Muscle layer of duodenum (tissue), 2 donors: ENCODE data around the gene CDY1.
"Not testable (repeated sequence)": the region's sequence is repeated elsewhere in the genome, so short reads cannot be mapped to it uniquely, and the experiment has no call there.

Experiments
- H3K27ac ChIP-seq: one replicate; pipeline ENCODE4 v1.7.0; 2013; ENCODE audit warnings: mild to moderate bottlenecking, low read length
- H3K27me3 ChIP-seq: one replicate; pipeline ENCODE4 v1.7.0; 2013; ENCODE audit warnings: low read depth, mild to moderate bottlenecking, control low read depth, low read length
- H3K36me3 ChIP-seq, 2 donors: one replicate each; pipeline ENCODE4 v1.7.0; 2013; ENCODE audit warnings: low read length in 2 of 2, control low read depth in 1 of 2, mild to moderate bottlenecking in 1 of 2; ENCODE audit not compliant: insufficient read depth in 2 of 2, control insufficient read depth in 1 of 2
- H3K4me1 ChIP-seq, 2 donors: one replicate each; pipeline ENCODE4 v1.7.0; 2013; ENCODE audit warnings: low read length in 2 of 2, mild to moderate bottlenecking in 2 of 2, control low read depth in 1 of 2, moderate library complexity in 1 of 2; ENCODE audit not compliant: insufficient read depth in 2 of 2, control insufficient read depth in 1 of 2
- H3K4me3 ChIP-seq, 2 donors: one replicate each; pipeline ENCODE4 v1.7.0; 2013; ENCODE audit warnings: low read length in 2 of 2, low read depth in 1 of 2, mild to moderate bottlenecking in 1 of 2
- H3K9me3 ChIP-seq, 2 donors: one replicate each; pipeline ENCODE4 v1.7.0; 2013; ENCODE audit warnings: low read length in 2 of 2, control low read depth in 1 of 2, mild to moderate bottlenecking in 1 of 2; ENCODE audit not compliant: control insufficient read depth in 1 of 2
- donor health status: healthy.

Gene CDY1

DNA sequence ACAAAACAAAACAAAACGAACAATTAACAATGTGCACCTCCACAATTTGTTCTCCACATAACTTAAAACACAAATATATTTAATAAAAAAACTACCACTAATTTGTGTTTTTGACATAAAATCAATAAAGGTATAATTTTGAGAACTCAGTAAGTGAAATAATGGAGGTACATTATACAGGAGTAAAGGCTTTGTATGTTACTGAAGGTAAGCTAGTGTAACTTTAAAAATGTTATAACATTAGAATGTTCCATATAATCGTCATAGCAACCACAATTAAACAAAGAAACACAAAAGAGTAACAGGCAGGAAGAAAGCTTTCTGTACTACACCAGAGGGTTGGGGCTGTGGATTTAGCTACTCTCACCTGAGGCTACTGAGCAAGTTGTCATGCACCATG lies at the start of gene CDY1:
Gene CDY1 (plus strand): TSS at position 301 of the 400 bp plus-strand sequence. CDS start 326 bp downstream, outside the sequence.
- H3K36me3 ChIP-seq: not testable (repeated sequence)

DNA sequence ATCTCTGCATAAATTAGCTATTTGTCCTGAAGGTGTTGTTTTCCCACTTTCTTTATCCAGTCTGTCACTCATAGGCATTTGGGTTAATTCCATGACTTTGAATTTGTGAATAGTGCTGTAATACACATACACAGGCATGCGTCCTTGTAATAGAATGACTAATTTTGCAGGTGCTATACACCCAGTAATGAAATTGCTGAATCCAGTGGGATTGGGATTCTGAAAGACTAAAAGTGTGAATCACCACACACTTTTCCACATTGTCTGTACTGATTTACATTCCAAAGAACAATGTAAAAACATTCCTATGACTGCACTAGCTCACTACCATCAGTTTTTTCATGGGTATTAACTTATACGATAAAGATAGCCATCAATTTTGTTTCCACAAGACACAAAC lies 28.6 kb upstream of the CDY1 start:
- not testable (repeated sequence) for H3K27ac ChIP-seq, H3K36me3 ChIP-seq, H3K4me3 ChIP-seq, H3K27me3 ChIP-seq, H3K9me3 ChIP-seq, H3K4me1 ChIP-seq

More for the DNA sequence above, at the start of gene CDY1:
- not testable (repeated sequence) for H3K9me3 ChIP-seq, H3K27me3 ChIP-seq, H3K4me1 ChIP-seq, H3K27ac ChIP-seq, H3K4me3 ChIP-seq

DNA sequence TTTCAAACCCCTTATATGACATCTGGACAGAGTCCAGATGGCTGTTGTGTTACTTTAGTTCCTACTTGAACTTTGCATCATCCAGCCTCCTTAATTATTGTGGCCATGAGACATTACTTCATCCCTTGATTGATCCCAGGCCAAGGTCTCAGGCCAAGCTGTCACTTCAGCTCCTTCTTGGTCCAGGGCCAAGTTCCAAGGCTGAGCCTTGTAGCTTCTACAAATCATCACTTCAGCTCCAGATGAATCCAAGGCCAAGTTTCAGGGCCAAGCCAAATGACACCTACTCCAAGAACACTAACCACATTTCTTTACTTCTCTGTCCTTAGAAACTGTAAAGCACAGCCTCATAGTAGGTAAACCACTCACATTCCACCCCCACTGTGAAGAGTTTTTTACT lies 1.7 kb upstream of the CDY1 start:
- H3K36me3 ChIP-seq, H3K4me3 ChIP-seq, H3K4me1 ChIP-seq, H3K9me3 ChIP-seq, H3K27ac ChIP-seq, H3K27me3 ChIP-seq: not testable (repeated sequence)

- not testable (repeated sequence) for H3K4me1 ChIP-seq, H3K27ac ChIP-seq, H3K27me3 ChIP-seq, H3K4me3 ChIP-seq, H3K9me3 ChIP-seq, H3K36me3 ChIP-seq
Measured at GRCh38 chrY:25626524-25626923, 4.6 kb downstream of the CDY1 start.

DNA sequence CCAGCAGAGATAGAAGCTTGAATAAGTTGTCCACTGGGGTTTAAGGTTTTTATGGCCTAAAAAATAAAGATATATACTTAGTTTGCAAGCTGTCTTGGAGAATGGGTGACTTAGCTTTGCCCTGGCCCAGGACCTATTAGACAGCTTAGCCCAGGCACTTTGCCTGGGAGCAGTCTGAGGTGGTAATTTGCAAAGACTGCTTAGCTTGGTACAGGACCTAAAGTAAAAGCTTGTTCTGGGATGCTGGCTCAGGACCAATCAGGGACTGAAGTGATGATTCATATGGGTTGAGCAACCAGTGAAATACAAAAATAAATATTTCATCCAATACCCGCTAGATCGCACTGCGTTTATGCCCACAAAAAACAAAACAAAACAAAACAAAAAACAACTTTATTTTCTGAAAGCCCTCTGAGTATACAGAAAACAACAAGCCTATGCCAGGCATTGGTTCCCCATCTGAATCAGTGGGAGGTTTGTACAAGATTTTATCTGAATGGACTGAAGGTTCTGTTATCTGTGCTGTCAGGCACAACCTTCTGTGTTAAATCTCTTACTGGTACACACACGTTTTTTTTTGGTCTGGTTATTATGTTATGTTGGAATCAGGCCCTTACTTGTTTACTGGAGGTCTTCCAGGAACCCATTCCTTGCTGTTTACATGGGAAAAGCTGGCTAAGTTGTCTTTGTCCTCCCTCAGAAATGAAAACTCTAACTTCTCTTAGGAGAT lies 8.6 kb downstream of the CDY1 start:
- H3K9me3 ChIP-seq, H3K36me3 ChIP-seq, H3K27me3 ChIP-seq, H3K27ac ChIP-seq, H3K4me3 ChIP-seq, H3K4me1 ChIP-seq: not testable (repeated sequence)

DNA sequence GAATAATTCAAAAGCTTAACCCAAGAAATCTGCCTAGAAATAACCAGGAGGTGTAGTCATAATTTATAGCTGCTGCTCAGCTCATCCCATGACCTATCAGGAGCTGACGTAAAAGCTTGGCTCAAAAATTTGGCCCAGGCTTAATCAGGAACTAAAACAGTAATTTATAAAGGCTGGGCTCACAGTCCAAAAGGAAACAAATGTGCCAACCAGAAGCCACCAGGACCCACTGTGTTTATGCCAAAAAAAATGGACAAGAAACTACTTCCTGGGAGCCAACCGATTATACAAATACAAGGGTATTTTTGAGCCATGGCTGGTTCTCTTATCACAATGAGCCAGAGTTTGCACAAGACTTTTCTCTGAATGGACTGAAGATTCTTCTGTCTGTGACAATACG lies 17.9 kb downstream of the CDY1 start:
- H3K27me3 ChIP-seq, H3K36me3 ChIP-seq, H3K4me3 ChIP-seq, H3K27ac ChIP-seq, H3K9me3 ChIP-seq, H3K4me1 ChIP-seq: not testable (repeated sequence)

DNA sequence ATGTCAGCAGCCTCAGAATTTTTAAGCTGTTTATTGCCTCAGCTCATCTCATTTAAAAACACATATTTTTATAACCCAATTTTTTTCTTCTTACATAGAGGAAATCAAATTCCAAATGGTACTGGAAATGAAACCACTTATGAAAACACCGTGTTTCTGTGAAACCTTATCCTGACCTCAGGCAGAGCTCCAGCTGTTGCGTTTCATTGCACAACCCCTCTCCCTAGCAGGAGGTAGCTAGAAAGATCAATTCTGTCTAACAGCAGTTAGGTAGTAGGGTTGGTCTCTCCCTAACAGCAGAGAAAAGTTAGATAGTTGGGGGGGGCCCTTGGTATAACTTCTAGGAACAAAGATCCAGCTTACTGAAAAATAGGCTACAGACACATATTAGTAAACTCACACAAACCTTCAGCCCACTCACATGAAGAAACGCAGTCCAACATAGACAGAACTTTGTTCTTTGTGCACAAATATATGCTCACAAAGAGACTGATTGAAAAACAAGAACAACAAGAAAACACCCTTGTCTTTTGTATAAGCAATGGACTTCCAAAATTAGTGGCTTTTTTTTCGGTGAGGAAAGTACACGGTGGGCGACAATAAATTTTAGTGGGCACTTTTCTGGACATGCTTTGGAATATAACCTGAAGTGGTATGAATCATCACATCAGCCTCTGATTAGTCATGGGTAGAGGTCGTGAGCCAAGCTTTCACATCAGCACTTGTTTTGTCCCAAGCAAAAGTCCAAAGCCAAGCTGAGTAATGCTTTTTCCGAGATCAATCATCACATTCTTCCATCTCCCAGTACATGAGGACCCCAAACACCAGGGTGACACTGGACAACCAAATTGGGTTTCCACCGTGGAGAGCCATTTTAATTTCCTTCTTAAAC lies 21.4 kb downstream of the CDY1 start:
- H3K27me3 ChIP-seq, H3K4me1 ChIP-seq, H3K36me3 ChIP-seq, H3K4me3 ChIP-seq, H3K27ac ChIP-seq, H3K9me3 ChIP-seq: not testable (repeated sequence)
